ENCODE data around the gene USP53.
"Not testable (repeated sequence)": the region's sequence is repeated elsewhere in the genome, so short reads cannot be mapped to it uniquely, and the experiment has no call there.

USP53 gene

GRCh38 chr4:119279945-119280344, 67.4 kb downstream of the USP53 start:
- not testable (repeated sequence) for DNase-seq

GRCh38 chr4:119281393-119281792, 68.9 kb downstream of the USP53 start:
- no peak for DNase-seq

- DNase-seq = no peak
These were observed 72.6 kb downstream of the USP53 start for GRCh38 chr4:119284876-119285780.

- no peak for DNase-seq
These were observed 74.0 kb downstream of the USP53 start for GRCh38 chr4:119286377-119287002.

GRCh38 chr4:119289313-119289712, 76.8 kb downstream of the USP53 start:
- no peak for DNase-seq

GRCh38 chr4:119290598-119290997, 78.1 kb downstream of the USP53 start:
- no peak for DNase-seq

- no peak for DNase-seq
These were observed 83.8 kb downstream of the USP53 start for GRCh38 chr4:119296356-119296755.

- DNase-seq = no peak
These were observed 85.3 kb downstream of the USP53 start for GRCh38 chr4:119297795-119298194.

- no peak for DNase-seq
These were observed 86.8 kb downstream of the USP53 start for GRCh38 chr4:119299260-119299671.

- no peak for DNase-seq
These were observed 87.2 kb downstream of the USP53 start for GRCh38 chr4:119299741-119300100.

- DNase-seq = no peak
These were observed 87.8 kb downstream of the USP53 start for GRCh38 chr4:119300101-119300978.

- no peak for DNase-seq
These were observed 89.7 kb downstream of the USP53 start for GRCh38 chr4:119302073-119302832.

- DNase-seq = no peak
These were observed 91.2 kb downstream of the USP53 start for GRCh38 chr4:119303587-119304305.

GRCh38 chr4:119304431-119304830, 91.9 kb downstream of the USP53 start:
- DNase-seq = no peak

- DNase-seq = no peak
These were observed 95.1 kb downstream of the USP53 start for GRCh38 chr4:119307606-119308005.

- no peak for DNase-seq
These were observed 98.3 kb downstream of the USP53 start for GRCh38 chr4:119310826-119311225.

- DNase-seq = no peak
These were observed 100.7 kb downstream of the USP53 start for GRCh38 chr4:119313237-119313636.

- DNase-seq = no peak
These were observed 101.8 kb downstream of the USP53 start for GRCh38 chr4:119314356-119314755.

GRCh38 chr4:119315036-119315435, 102.5 kb downstream of the USP53 start:
- no peak for DNase-seq

- no peak for DNase-seq
These were observed 105.5 kb downstream of the USP53 start for GRCh38 chr4:119317990-119318389.

- no peak for DNase-seq
These were observed 109.6 kb downstream of the USP53 start, which contains the start of gene FABP2 for GRCh38 chr4:119321921-119322687. Gene FABP2, minus strand, starts transcription at chr4:119322138. Its CDS starts 36 bp downstream, at chr4:119322102.

Measured in NCI-H1048 (cell line).